Neuronal stem cell (in vitro differentiated cells): ENCODE results near the gene LHX6.

Experiments
- DNase-seq: peaks from one replicate; pipeline ENCODE4 v3.0.0-alpha.2; 2013; ENCODE audit warnings: low spot score
- H2AFZ ChIP-seq: one replicate; pipeline ENCODE4 v1.6.1; 2013; ENCODE audit warnings: mild to moderate bottlenecking, low read length, inconsistent platforms
- H2AK5ac ChIP-seq: 2 replicates; pipeline ENCODE4 v1.6.1; 2013; ENCODE audit warnings: low read depth, mild to moderate bottlenecking, inconsistent platforms, low read length, moderate library complexity, mixed read lengths
- H2BK120ac ChIP-seq: 2 replicates; pipeline ENCODE4 v1.6.1; 2013; ENCODE audit warnings: low read depth, mild to moderate bottlenecking, inconsistent platforms, low read length, moderate library complexity, mixed read lengths
- H2BK12ac ChIP-seq: one replicate; pipeline ENCODE4 v1.6.1; 2013; ENCODE audit warnings: low read length, inconsistent platforms
- H2BK15ac ChIP-seq: 2 replicates; pipeline ENCODE4 v1.6.1; 2013; ENCODE audit warnings: mild to moderate bottlenecking, low read length, inconsistent platforms, mixed read lengths
- H2BK5ac ChIP-seq: one replicate; pipeline ENCODE4 v1.6.1; 2013; ENCODE audit warnings: inconsistent platforms, mild to moderate bottlenecking, low read length, moderate library complexity
- H3K14ac ChIP-seq: one replicate; pipeline ENCODE4 v1.6.1; 2013; ENCODE audit warnings: low read length, inconsistent platforms
- H3K18ac ChIP-seq: 2 replicates; pipeline ENCODE4 v1.6.1; 2013; ENCODE audit warnings: low read length, inconsistent platforms
- H3K23ac ChIP-seq: 2 replicates; pipeline ENCODE4 v1.6.1; 2013; ENCODE audit warnings: low read depth, mild to moderate bottlenecking, mixed read lengths, low read length, inconsistent platforms; ENCODE audit not compliant: poor library complexity
- H3K27ac ChIP-seq: replicated peaks from 3 replicates; pipeline ENCODE4 v1.5.1; 2013; ENCODE audit warnings: low read length, inconsistent platforms
- H3K27me3 ChIP-seq, 3 experiments: 2 replicates each; pipeline ENCODE4 v1.6.1; 2013; ENCODE audit warnings: low read length in 3 of 3, mild to moderate bottlenecking in 2 of 3, inconsistent platforms in 1 of 3, low read depth in 1 of 3, mixed read lengths in 1 of 3, moderate library complexity in 1 of 3; ENCODE audit not compliant: control insufficient read depth in 3 of 3, insufficient read depth in 3 of 3
- H3K36me3 ChIP-seq, 2 donors: replicated peaks in 1 of 2; 2 replicates each; pipeline ENCODE4 v1.6.1; 2013; ENCODE audit warnings: low read length in 2 of 2; ENCODE audit not compliant: control insufficient read depth in 2 of 2, insufficient read depth in 2 of 2
- H3K4ac ChIP-seq: 2 replicates; pipeline ENCODE4 v1.6.1; 2013; ENCODE audit warnings: inconsistent platforms, mild to moderate bottlenecking, low read length, moderate library complexity
- H3K4me1 ChIP-seq, 2 donors: 1 replicate in 1 of 2; 2 replicates in 1 of 2; pipeline ENCODE4 v1.6.1; 2013; ENCODE audit warnings: low read length in 2 of 2, low read depth in 1 of 2; ENCODE audit not compliant: control insufficient read depth in 2 of 2, insufficient read depth in 1 of 2
- H3K4me2 ChIP-seq: one replicate; pipeline ENCODE4 v1.6.1; 2013; ENCODE audit warnings: mild to moderate bottlenecking, low read length, inconsistent platforms; ENCODE audit not compliant: insufficient read depth, poor library complexity, severe bottlenecking
- H3K4me3 ChIP-seq, 2 donors: 2 replicates each; pipeline ENCODE4 v1.5.1; 2013; ENCODE audit warnings: low read length in 2 of 2, mild to moderate bottlenecking in 2 of 2, inconsistent platforms in 1 of 2, moderate library complexity in 1 of 2
- H3K79me1 ChIP-seq: one replicate; pipeline ENCODE4 v1.6.1; 2013; ENCODE audit warnings: low read depth, mild to moderate bottlenecking, inconsistent platforms, low read length, moderate library complexity
- H3K9ac ChIP-seq: one replicate; pipeline ENCODE4 v1.6.1; 2013; ENCODE audit warnings: mild to moderate bottlenecking, low read depth, low read length, inconsistent platforms; ENCODE audit not compliant: poor library complexity
- H3K9me3 ChIP-seq, 2 donors: replicated peaks in 1 of 2; 2 replicates each; pipeline versions ENCODE3 to v1.6.1; 2013; ENCODE audit warnings: low read length in 2 of 2, mild to moderate bottlenecking in 2 of 2, inconsistent platforms in 1 of 2, low read depth in 1 of 2, mixed read lengths in 1 of 2, moderate library complexity in 1 of 2; ENCODE audit not compliant: control insufficient read depth in 2 of 2, insufficient read depth in 1 of 2
- H4K8ac ChIP-seq: one replicate; pipeline ENCODE4 v1.6.1; 2013; ENCODE audit warnings: low read depth, mild to moderate bottlenecking, inconsistent platforms, low read length, moderate library complexity
- H4K91ac ChIP-seq: one replicate; pipeline ENCODE4 v1.6.1; 2013; ENCODE audit warnings: low read length, low read depth, mild to moderate bottlenecking, inconsistent platforms; ENCODE audit not compliant: poor library complexity
- WGBS, 2 donors: extraction: QIAGEN DNeasy Blood & Tissue Kit; methylation state at CpG; one replicate each; pipeline ENCODE4 v1.1.7; 2013; ENCODE audit warnings: missing lambda C conversion rate in 2 of 2, mixed read lengths in 1 of 2; ENCODE audit not compliant: insufficient read length in 2 of 2, insufficient replicate concordance in 1 of 2; ENCODE audit errors: extremely low coverage in 2 of 2; 5-methylcytosine and 5-hydroxymethylcytosine counted together

The LHX6 gene

GRCh38 chr9:122256206-122256605 is 27.4 kb upstream of the LHX6 start:
- Histone ChIP-seq H3K4me2 (no peak overlapping the region), H3K4ac (no peak overlapping the region), H2BK15ac (no peak overlapping the region), H4K8ac (no peak overlapping the region), H3K18ac (no peak overlapping the region), H3K4me1 (no peaks in the 10 kb centered on the region), H2BK120ac (no peak overlapping the region), H3K27me3 (no peaks in the 10 kb centered on the region), H3K4me3 (no peak overlapping the region), H3K36me3 (peaks cover 2 to 72% of the 10 kb centered on the region in 2 donors), H3K27ac (no peak overlapping the region), H3K23ac (no peak overlapping the region), H2BK12ac (no peak overlapping the region), H3K79me1 (no peaks in the 10 kb centered on the region), H2BK5ac (no peak overlapping the region), H2AFZ (no peak overlapping the region), H2AK5ac (no peak overlapping the region), H3K9me3 (no peaks in the 10 kb centered on the region), H3K14ac (no peak overlapping the region), H4K91ac (no peak overlapping the region), H3K9ac (no peak overlapping the region)
- WGBS, 2 donors, result 100% methylated on average over 1 of the region's 5 CpGs; no CpG with 5 or more reads in 1 of the 2 donors
- no peak for DNase-seq

GRCh38 chr9:122254761-122255160 is 26.0 kb upstream of the LHX6 start:
- WGBS, 2 donors, result no CpG with 5 or more reads among the region's 3 CpGs
- Histone ChIP-seq H3K27ac (no peak overlapping the region), H2AFZ (no peak overlapping the region)

GRCh38 chr9:122252796-122253195 is 24.0 kb upstream of the LHX6 start:
- no peaks in the 10 kb centered on the region for H3K79me1 ChIP-seq
- H2AFZ ChIP-seq, result no peak overlapping the region
- peaks cover 7 to 78% of the 10 kb centered on the region in 2 donors for H3K36me3 ChIP-seq
- H2BK5ac ChIP-seq, result no peak overlapping the region
- no peak overlapping the region for H3K4me2 ChIP-seq
- no peaks in the 10 kb centered on the region for H3K9me3 ChIP-seq
- no CpG with 5 or more reads among the region's 5 CpGs for WGBS, 2 donors
- no peak overlapping the region for H4K91ac ChIP-seq
- no peak overlapping the region for H3K18ac ChIP-seq
- no peak overlapping the region for H4K8ac ChIP-seq
- no peaks in the 10 kb centered on the region for H3K4me1 ChIP-seq
- H2BK15ac ChIP-seq, result no peak overlapping the region
- H3K9ac ChIP-seq, result no peak overlapping the region
- H2AK5ac ChIP-seq, result no peak overlapping the region
- no peak overlapping the region for H3K27ac ChIP-seq
- no peak for DNase-seq
- no peak overlapping the region for H3K4me3 ChIP-seq
- no peaks in the 10 kb centered on the region for H3K27me3 ChIP-seq
- H2BK120ac ChIP-seq, result no peak overlapping the region
- H3K23ac ChIP-seq, result no peak overlapping the region
- no peak overlapping the region for H2BK12ac ChIP-seq
- H3K4ac ChIP-seq, result no peak overlapping the region
- H3K14ac ChIP-seq, result no peak overlapping the region

More at GRCh38 chr9:122254761-122255160, 26.0 kb upstream of the LHX6 start:
- no peak for DNase-seq
- H3K9me3 ChIP-seq, result no peaks in the 10 kb centered on the region
- H4K91ac ChIP-seq, result no peak overlapping the region
- H2BK15ac ChIP-seq, result no peak overlapping the region
- no peak overlapping the region for H2BK120ac ChIP-seq
- no peak overlapping the region for H3K4me2 ChIP-seq
- peaks cover 2 to 73% of the 10 kb centered on the region in 2 donors for H3K36me3 ChIP-seq
- no peak overlapping the region for H2BK12ac ChIP-seq
- no peak overlapping the region for H3K18ac ChIP-seq
- no peak overlapping the region for H2BK5ac ChIP-seq
- no peak overlapping the region for H3K23ac ChIP-seq
- H2AK5ac ChIP-seq, result no peak overlapping the region
- H3K79me1 ChIP-seq, result no peaks in the 10 kb centered on the region
- no peak overlapping the region for H4K8ac ChIP-seq
- no peak overlapping the region for H3K14ac ChIP-seq
- H3K4me3 ChIP-seq, result no peak overlapping the region
- no peaks in the 10 kb centered on the region for H3K27me3 ChIP-seq
- no peak overlapping the region for H3K9ac ChIP-seq
- no peak overlapping the region for H3K4ac ChIP-seq
- H3K4me1 ChIP-seq, result no peaks in the 10 kb centered on the region

- H3K4me2 ChIP-seq, result no peak overlapping the region
- peaks cover 7 to 87% of the 10 kb centered on the region in 2 donors for H3K36me3 ChIP-seq
- no peak overlapping the region for H2BK120ac ChIP-seq
- H4K91ac ChIP-seq, result no peak overlapping the region
- WGBS, 2 donors, result no CpG with 5 or more reads among the region's 2 CpGs
- no peak overlapping the region for H2BK5ac ChIP-seq
- H3K4ac ChIP-seq, result no peak overlapping the region
- H2BK15ac ChIP-seq, result no peak overlapping the region
- H3K14ac ChIP-seq, result no peak overlapping the region
- no peak overlapping the region for H2AK5ac ChIP-seq
- H2AFZ ChIP-seq, result no peak overlapping the region
- no peaks in the 10 kb centered on the region for H3K27me3 ChIP-seq
- H3K18ac ChIP-seq, result no peak overlapping the region
- no peaks in the 10 kb centered on the region for H3K79me1 ChIP-seq
- H4K8ac ChIP-seq, result no peak overlapping the region
- DNase-seq, result no peak
- no peak overlapping the region for H3K9ac ChIP-seq
- no peak overlapping the region for H3K4me3 ChIP-seq
- H3K27ac ChIP-seq, result no peak overlapping the region
- no peaks in the 10 kb centered on the region for H3K9me3 ChIP-seq
- no peak overlapping the region for H3K23ac ChIP-seq
- no peaks in the 10 kb centered on the region for H3K4me1 ChIP-seq
- H2BK12ac ChIP-seq, result no peak overlapping the region
Measured at GRCh38 chr9:122251351-122251750, 22.6 kb upstream of the LHX6 start.
